Osteoblast (primary cell): ENCODE measurements around the gene ANTXR1. TPM values are rescaled to one million over a fixed set of nuclear protein-coding genes. Genes with fewer than 3 reads are reported as not detected.

Source experiments
- DNase-seq: peaks from one replicate; pipeline ENCODE4 v3.0.0; 2011; ENCODE audit warnings: low spot score, mixed read lengths; ENCODE audit not compliant: insufficient read length; ENCODE audit errors: missing footprints
- H2AFZ ChIP-seq: 2 replicates; pipeline ENCODE4 v1.6.0; 2011; ENCODE audit warnings: mild to moderate bottlenecking, low read length
- H3K27ac ChIP-seq: 2 replicates; pipeline ENCODE4 v1.5.1; 2011; ENCODE audit warnings: mild to moderate bottlenecking, low read depth, low read length, moderate library complexity
- H3K27me3 ChIP-seq: 2 replicates; pipeline ENCODE4 v1.6.0; 2012; ENCODE audit warnings: mild to moderate bottlenecking, control low read depth, inconsistent platforms, low read length, moderate library complexity; ENCODE audit not compliant: insufficient read depth
- H3K36me3 ChIP-seq: 2 replicates; pipeline ENCODE4 v1.5.1; 2011; ENCODE audit warnings: mild to moderate bottlenecking, low read length, control low read depth, moderate library complexity; ENCODE audit not compliant: insufficient read depth
- H3K4me1 ChIP-seq: 2 replicates; pipeline ENCODE4 v1.5.1; 2011; ENCODE audit warnings: mild to moderate bottlenecking, low read length, control low read depth, moderate library complexity; ENCODE audit not compliant: insufficient read depth
- H3K4me2 ChIP-seq: 2 replicates; pipeline ENCODE4 v1.6.0; 2011; ENCODE audit warnings: mild to moderate bottlenecking, low read length; ENCODE audit not compliant: insufficient read depth
- H3K4me3 ChIP-seq: fragments of 200-600 bp; sonication (generic); 3 replicates; pipeline ENCODE4 v1.5.1; 2012; ENCODE audit warnings: mild to moderate bottlenecking, low read length, inconsistent platforms; ENCODE audit not compliant: insufficient read depth
- H3K79me2 ChIP-seq: 2 replicates; pipeline ENCODE4 v1.6.0; 2012; ENCODE audit warnings: mild to moderate bottlenecking, low read length, control low read depth, inconsistent platforms; ENCODE audit not compliant: insufficient read depth
- H3K9me3 ChIP-seq: 2 replicates; pipeline ENCODE4 v1.5.1; 2011; ENCODE audit warnings: low read depth, low read length, control low read depth
- H4K20me1 ChIP-seq: 2 replicates; pipeline ENCODE4 v1.6.0; 2012; ENCODE audit warnings: mild to moderate bottlenecking, low read length, control low read depth; ENCODE audit not compliant: insufficient read depth
- CTCF ChIP-seq: IDR thresholded peaks from 2 replicates; pipeline ENCODE4 v1.5.1; 2011; ENCODE audit warnings: mild to moderate bottlenecking, low read depth, low read length, moderate library complexity; ENCODE audit errors: extremely low read depth
- total RNA-seq: library from RNA; depleted of rRNA; stranded (reverse); fragments of >200 nt; gene quantifications from 2 replicates; pipeline ENCODE4 v1.2.3, GENCODE V29; 2012

Gene ANTXR1
- total RNA-seq, 1 donor = 123 TPM

GRCh38 chr2:69087912-69088240 is 74.9 kb downstream of the ANTXR1 start:
- H3K27ac ChIP-seq = peak overlapping the region; percentile 29

GRCh38 chr2:69088466-69088865 is 75.5 kb downstream of the ANTXR1 start:
- Histone ChIP-seq H3K4me2 (no peak overlapping the region), H3K27me3 (no peaks in the 10 kb centered on the region), H2AFZ (no peak overlapping the region), H3K36me3 (peaks cover 17% of the 10 kb centered on the region), H3K9me3 (no peaks in the 10 kb centered on the region), H3K79me2 (no peaks in the 10 kb centered on the region), H3K27ac (peak overlapping the region; percentile 29), H3K4me1 (peaks cover 22% of the 10 kb centered on the region), H4K20me1 (no peaks in the 10 kb centered on the region), H3K4me3 (no peak overlapping the region)
- TF ChIP-seq CTCF = no peak
- DNase-seq = no peak

More at GRCh38 chr2:69087912-69088240, 74.9 kb downstream of the ANTXR1 start:
- Histone ChIP-seq H3K9me3 (no peaks in the 10 kb centered on the region), H3K27me3 (no peaks in the 10 kb centered on the region), H3K4me1 (peaks cover 27% of the 10 kb centered on the region), H2AFZ (no peak overlapping the region), H3K4me2 (peak overlapping the region; percentile 11), H3K4me3 (no peak overlapping the region), H4K20me1 (no peaks in the 10 kb centered on the region), H3K79me2 (no peaks in the 10 kb centered on the region), H3K36me3 (peaks cover 17% of the 10 kb centered on the region)
- DNase-seq = no peak
- no peak for TF ChIP-seq CTCF

- DNase-seq = no peak
- H3K9me3 ChIP-seq = no peaks in the 10 kb centered on the region
- no peak overlapping the region for H3K4me3 ChIP-seq
- no peak overlapping the region for H2AFZ ChIP-seq
- H3K79me2 ChIP-seq = no peaks in the 10 kb centered on the region
- peaks cover 17% of the 10 kb centered on the region for H3K36me3 ChIP-seq
- H4K20me1 ChIP-seq = no peaks in the 10 kb centered on the region
- H3K4me2 ChIP-seq = no peak overlapping the region
- no peak for TF ChIP-seq CTCF
- peaks cover 20% of the 10 kb centered on the region for H3K4me1 ChIP-seq
- H3K27me3 ChIP-seq = no peaks in the 10 kb centered on the region
- no peak overlapping the region for H3K27ac ChIP-seq
Observed at GRCh38 chr2:69089266-69089665, 76.3 kb downstream of the ANTXR1 start.

GRCh38 chr2:69089998-69090397 is 77.0 kb downstream of the ANTXR1 start:
- Histone ChIP-seq H4K20me1 (no peaks in the 10 kb centered on the region), H3K27me3 (no peaks in the 10 kb centered on the region), H2AFZ (no peak overlapping the region), H3K9me3 (no peaks in the 10 kb centered on the region), H3K4me2 (no peak overlapping the region), H3K36me3 (peaks cover 20% of the 10 kb centered on the region), H3K27ac (no peak overlapping the region), H3K4me1 (peaks cover 27% of the 10 kb centered on the region), H3K4me3 (no peak overlapping the region), H3K79me2 (no peaks in the 10 kb centered on the region)
- no peak for TF ChIP-seq CTCF
- DNase-seq = no peak
